Lower lobe of right lung (tissue), 2 donors: Measurements from ENCODE around the gene ENAH. TPM values are rescaled to one million over a fixed set of nuclear protein-coding genes. Genes with fewer than 3 reads are reported as not detected.

ENCODE experiments used
- ATAC-seq, 2 donors: fragments of 200-7000 bp; cut with Tn5 transposase; one replicate each; pipeline ENCODE4 v1.9.1; 2020 to 2022; ENCODE audit warnings: mild to moderate bottlenecking in 2 of 2, moderate library complexity in 2 of 2
- DNase-seq: peaks from one replicate; pipeline ENCODE4 v3.0.0-alpha.2; 2020
- H3K27ac ChIP-seq: fragments of 200-600 bp; one replicate; pipeline ENCODE4 v1.8.0; 2022
- H3K27me3 ChIP-seq: fragments of 200-600 bp; one replicate; pipeline ENCODE4 v1.8.0; 2022; ENCODE audit warnings: low read depth
- H3K36me3 ChIP-seq: fragments of 200-600 bp; one replicate; pipeline ENCODE4 v1.8.0; 2022; ENCODE audit warnings: mild to moderate bottlenecking
- H3K4me1 ChIP-seq: fragments of 200-600 bp; one replicate; pipeline ENCODE4 v1.8.0; 2022
- H3K4me3 ChIP-seq: fragments of 200-600 bp; one replicate; pipeline ENCODE4 v1.8.0; 2022; ENCODE audit warnings: mild to moderate bottlenecking
- H3K9me3 ChIP-seq: fragments of 200-600 bp; one replicate; pipeline ENCODE4 v1.8.0; 2022
- CTCF ChIP-seq: fragments of 200-600 bp; IDR thresholded peaks from one replicate; pipeline ENCODE4 v1.8.0; 2022; ENCODE audit warnings: antibody characterized with exemption, mild to moderate bottlenecking
- intact Hi-C: fragments of 100-400 bp; cut with DNase I; formaldehyde crosslinking; loops from one replicate; pipeline ENCODE4 v1.11.0; 2022
- total RNA-seq: library from RNA; stranded (reverse); fragmentation: NEBNext Ultra II Directional; extraction: Animal tissue kit (Norgen Biotek cat#: 25700); gene quantifications from one replicate; pipeline ENCODE4 v1.2.1, GENCODE V29; 2021
- donor health status: DM: no; HTN: yes; CAD: no; lungs with severe emphysema.

ENAH gene
- total RNA-seq, 1 donor from 2014 or later, result 51.4 TPM

GRCh38 chr1:225481738-225482137 lies 171.2 kb downstream of the ENAH start:
- Histone ChIP-seq H3K36me3 (no peaks in the 10 kb centered on the region), H3K27ac (no peak overlapping the region), H3K4me3 (no peak overlapping the region), H3K9me3 (no peaks in the 10 kb centered on the region), H3K27me3 (no peaks in the 10 kb centered on the region), H3K4me1 (peaks cover 7% of the 10 kb centered on the region)
- no peak for DNase-seq
- ATAC-seq, result no peak
- intact Hi-C loops, result no loop called here
- TF ChIP-seq CTCF, result no peak

GRCh38 chr1:225480825-225481434 lies 172.0 kb downstream of the ENAH start:
- H3K36me3 ChIP-seq, result no peaks in the 10 kb centered on the region
- TF ChIP-seq CTCF, result peak; percentile 73
- H3K27ac ChIP-seq, result no peak overlapping the region
- intact Hi-C loops, result no loop called here
- ATAC-seq, result peak; percentile 58 to 71
- no peak for DNase-seq
- H3K4me3 ChIP-seq, result no peak overlapping the region
- no peaks in the 10 kb centered on the region for H3K9me3 ChIP-seq
- no peaks in the 10 kb centered on the region for H3K27me3 ChIP-seq
- peaks cover 7% of the 10 kb centered on the region for H3K4me1 ChIP-seq

- Histone ChIP-seq H3K27me3 (no peaks in the 10 kb centered on the region), H3K4me1 (peaks cover 10% of the 10 kb centered on the region), H3K9me3 (no peaks in the 10 kb centered on the region), H3K4me3 (no peak overlapping the region), H3K27ac (no peak overlapping the region), H3K36me3 (no peaks in the 10 kb centered on the region)
- DNase-seq (no peak), ATAC-seq (no peak)
- no peak for TF ChIP-seq CTCF
- intact Hi-C loops, result loop anchor here (10.0 kb wide), 1 partner anchor 495 kb away; no protein-coding TSS in a partner anchor
These were observed 172.8 kb downstream of the ENAH start for GRCh38 chr1:225479996-225480720.

- Histone ChIP-seq H3K27ac (no peak overlapping the region), H3K4me3 (no peak overlapping the region), H3K4me1 (peaks cover 17% of the 10 kb centered on the region), H3K27me3 (no peaks in the 10 kb centered on the region), H3K36me3 (no peaks in the 10 kb centered on the region), H3K9me3 (no peaks in the 10 kb centered on the region)
- no peak for ATAC-seq
- intact Hi-C loops, result loop anchor here (10.0 kb wide), 1 partner anchor 495 kb away; no protein-coding TSS in a partner anchor
- no peak for TF ChIP-seq CTCF
- DNase-seq, result no peak
These were observed 173.6 kb downstream of the ENAH start for GRCh38 chr1:225479341-225479740.

GRCh38 chr1:225477296-225477911 lies 175.5 kb downstream of the ENAH start:
- peaks cover 17% of the 10 kb centered on the region for H3K4me1 ChIP-seq
- intact Hi-C loops, result loop anchor here (10.0 kb wide), 1 partner anchor 497 kb away; no protein-coding TSS in a partner anchor
- H3K27me3 ChIP-seq, result no peaks in the 10 kb centered on the region
- H3K4me3 ChIP-seq, result no peak overlapping the region
- no peak for ATAC-seq
- H3K27ac ChIP-seq, result no peak overlapping the region
- no peak for DNase-seq
- TF ChIP-seq CTCF, result no peak
- no peaks in the 10 kb centered on the region for H3K36me3 ChIP-seq
- H3K9me3 ChIP-seq, result no peaks in the 10 kb centered on the region
